22Rv1 (cell line): ENCODE data around the gene PTBP3.

Experiments
- CTCF ChIP-seq: fragments of 450-650 bp; IDR thresholded peaks from 2 replicates; pipeline ENCODE4 v1.5.1; 2017; ENCODE audit warnings: mild to moderate bottlenecking
- ZFX ChIP-seq: fragments of 450-650 bp; IDR thresholded peaks from 2 replicates; pipeline ENCODE4 v1.6.1; 2017; ENCODE audit warnings: antibody characterized with exemption, borderline replicate concordance

- TF ChIP-seq CTCF (no peak), ZFX (no peak)
These were observed 72.3 kb downstream of the PTBP3 start for GRCh38 chr9:112261133-112261532.
